K562 (cell line): ENCODE results near the gene ASS1. TPM values are rescaled to one million over a fixed set of nuclear protein-coding genes. Genes with fewer than 3 reads are reported as not detected.

Experiments
- BHLHE40 ChIP-seq: IDR thresholded peaks from 2 replicates; pipeline ENCODE4 v1.6.1; 2011; ENCODE audit warnings: low read length, improper control_type of control experiment
- CBX3 ChIP-seq, 2 experiments: IDR thresholded peaks; 1 replicate in 1 of 2; 2 replicates in 1 of 2; pipeline ENCODE4 v1.6.1; 2012; ENCODE audit warnings: inconsistent platforms in 2 of 2, low read length in 2 of 2, borderline replicate concordance in 1 of 2, control low read depth in 1 of 2
- ERF ChIP-seq: fragments of 450-650 bp; formaldehyde crosslinking; IDR thresholded peaks from 2 replicates; pipeline ENCODE4 v1.4.0; 2020; ENCODE audit warnings: mild to moderate bottlenecking, mixed read lengths
- EZH2 ChIP-seq: IDR thresholded peaks from 2 replicates; pipeline ENCODE4 v1.6.1; 2012; ENCODE audit warnings: low read depth, mild to moderate bottlenecking, inconsistent platforms, low read length, borderline replicate concordance
- GATA2 ChIP-seq: sonication (generic); formaldehyde crosslinking; IDR thresholded peaks from 2 replicates; pipeline ENCODE4 v1.4.0; 2020; ENCODE audit warnings: mild to moderate bottlenecking, missing genetic modification reagents
- LARP7 ChIP-seq: fragments of 450-650 bp; IDR thresholded peaks from 2 replicates; pipeline ENCODE4 v1.6.1; 2016
- MAFG ChIP-seq: fragments of 450-650 bp; conservative IDR thresholded peaks from 2 replicates; pipeline ENCODE4 v1.6.1; 2016; ENCODE audit warnings: missing genetic modification characterization, missing compliant biosample characterization
- MCM7 ChIP-seq, 2 experiments: fragments of 450-650 bp; IDR thresholded peaks; 2 replicates each; pipeline ENCODE4 v1.6.1; 2016 to 2018
- NFXL1 ChIP-seq: fragments of 450-650 bp; formaldehyde crosslinking; IDR thresholded peaks from 2 replicates; pipeline ENCODE4 v1.4.0; 2021; ENCODE audit warnings: mild to moderate bottlenecking
- SMAD4 ChIP-seq: fragments of 250-450 bp; sonication (Bioruptor Pico); conservative IDR thresholded peaks from 2 replicates; pipeline ENCODE4 v1.8.0; 2021; ENCODE audit warnings: inconsistent platforms, mild to moderate bottlenecking, moderate library complexity
- SMARCA5 ChIP-seq: fragments of 450-650 bp; IDR thresholded peaks from 2 replicates; pipeline ENCODE4 v1.6.1; 2016
- TAF7 ChIP-seq: fragments of 450-650 bp; IDR thresholded peaks from 2 replicates; pipeline ENCODE4 v1.6.1; 2016; ENCODE audit warnings: missing genetic modification characterization, missing compliant biosample characterization
- TSC22D4 ChIP-seq: fragments of 450-650 bp; IDR thresholded peaks from 2 replicates; pipeline ENCODE4 v1.6.1; 2016; ENCODE audit warnings: missing genetic modification characterization, missing biosample characterization, control low read depth
- ZC3H11A ChIP-seq: IDR thresholded peaks from 2 replicates; pipeline ENCODE4 v1.6.1; 2012; ENCODE audit warnings: low read depth, low read length, improper control_type of control experiment
- ZNF57 ChIP-seq: fragments of 450-650 bp; formaldehyde crosslinking; IDR thresholded peaks from 2 replicates; pipeline ENCODE4 v1.4.0; 2020; ENCODE audit warnings: mild to moderate bottlenecking, moderate library complexity
- polyA plus RNA-seq, 8 experiments: library from polyadenylated mRNA; depleted of rRNA in 4 of 8; stranded (reverse) in 5 of 8; unstranded in 3 of 8; fragments of >200 nt; fragmentation: Nextera tagmentation in 2 of 8; fragmentation: Illumina TruSeq in 1 of 8; extraction: Ambion mirVana in 2 of 8; extraction: Trizol in 1 of 8; gene quantifications; 2 replicates each; pipeline versions ENCODE4 v1.2.1 to v1.2.3, GENCODE V29; 2011 to 2014; ENCODE audit warnings: inconsistent platforms in 1 of 8, missing spikeins in 1 of 8
- total RNA-seq, 7 experiments: library from RNA; depleted of rRNA in 6 of 7; stranded (reverse); fragments of >200 nt in 6 of 7; fragmentation: Illumina TruSeq in 2 of 7; extraction: Trizol in 2 of 7; gene quantifications; 2 replicates each; pipeline versions ENCODE4 v1.2.1 to v1.2.3, GENCODE V29; 2011 to 2021; ENCODE audit warnings: low replicate concordance in 1 of 7
- TF ChIP-seq, protein P1 (sequence below), 2 experiments: fragments of 450-650 bp in 1 of 2; IDR thresholded peaks; 2 replicates each; pipeline ENCODE4 v1.6.1; 2011 to 2017; ENCODE audit warnings: low read depth in 2 of 2, antibody characterized with exemption in 1 of 2, borderline replicate concordance in 1 of 2, low read length in 1 of 2, mild to moderate bottlenecking in 1 of 2, mixed read lengths in 1 of 2; ENCODE audit not compliant: control insufficient read depth in 1 of 2
- TF ChIP-seq, protein P2 (sequence below): fragments of 250-450 bp; sonication (Bioruptor Pico); IDR thresholded peaks from 2 replicates; pipeline ENCODE4 v1.5.0; 2022; ENCODE audit warnings: mild to moderate bottlenecking
- TF ChIP-seq, protein P3 (sequence below): fragments of 450-650 bp; conservative IDR thresholded peaks from 2 replicates; pipeline ENCODE4 v1.6.1; 2016; ENCODE audit warnings: missing genetic modification characterization, low read depth, mild to moderate bottlenecking, missing compliant biosample characterization, moderate library complexity
- TF ChIP-seq, protein P4 (sequence below): fragments of 250-450 bp; sonication (Bioruptor Pico); IDR thresholded peaks from 2 replicates; pipeline ENCODE4 v1.5.0; 2021
- TF ChIP-seq, protein P5 (sequence below): sonication (generic); formaldehyde crosslinking; IDR thresholded peaks from 2 replicates; pipeline ENCODE4 v1.4.0; 2020; ENCODE audit warnings: mild to moderate bottlenecking, missing genetic modification reagents

Gene ASS1
- total and polyA plus RNA-seq, 9 of the 15 experiments (the other 6 are each of a cell fraction or from before 2014, with no cell fraction given): 1.5 to 5.7 (median 3.7) TPM

DNA sequence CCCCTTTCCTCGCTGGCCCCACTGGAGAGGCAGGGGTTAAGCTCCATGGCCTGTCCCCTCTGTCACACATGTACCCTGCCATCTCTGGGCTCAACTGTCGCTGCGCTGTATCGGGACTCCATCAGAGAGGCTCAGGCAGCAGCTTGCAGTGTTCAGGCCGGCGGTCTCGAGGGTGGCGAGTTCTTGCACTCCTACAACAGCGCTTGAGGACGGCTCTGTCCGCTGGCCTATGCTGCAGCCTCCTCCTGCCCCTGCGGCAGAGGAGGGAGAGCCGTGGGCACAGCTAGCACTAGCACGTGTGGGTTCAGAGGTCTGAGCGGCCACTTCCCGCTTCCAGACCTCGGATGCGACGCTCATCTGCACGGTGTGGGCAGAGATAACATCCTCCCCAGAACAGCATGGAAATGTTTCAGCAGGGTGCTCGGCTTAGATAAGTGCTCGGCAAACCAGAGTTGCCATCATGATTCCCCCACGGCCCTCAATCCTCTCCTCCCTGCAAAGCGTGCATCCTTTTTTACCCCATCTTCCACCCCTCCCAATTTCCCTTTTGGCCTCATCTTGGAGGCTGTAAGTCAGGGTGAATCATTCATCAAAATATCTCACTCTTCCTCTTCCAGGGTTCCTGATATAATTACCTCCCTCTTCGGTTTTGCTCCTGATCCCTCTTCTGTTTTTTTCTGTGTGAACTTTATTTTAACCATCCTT is 92.7 kb downstream of the ASS1 start (continued):
- TF ChIP-seq ZC3H11A (no peak), CBX3 (IDR thresholded peaks at IDR 0.05; ENCODE audit: borderline replicate concordance in 1 of 2, low read length in 2 of 2) (peak in 1 of 2 experiments; percentile 82; a peak in 1 of 3 replicates), SMARCA5 (peak; percentile 12; the same call in 1 of the 2 replicates), LARP7 (no peak), BHLHE40 (peak; percentile 99), NFXL1 (CRISPR knock-in tag) (no peak), MAFG (tag) (no peak), ZNF57 (no peak), EZH2 (no peak), GATA2 (peak; percentile 97), SMAD4 (CRISPR knock-in tag) (peak; percentile 97), TAF7 (tag) (no peak), ERF (CRISPR knock-in tag) (peak; percentile 89; the same call in 1 of the 2 replicates), MCM7 (IDR thresholded peaks at IDR 0.05) (no peak), TSC22D4 (tag) (no peak)
- TF ChIP-seq, protein P1, sequence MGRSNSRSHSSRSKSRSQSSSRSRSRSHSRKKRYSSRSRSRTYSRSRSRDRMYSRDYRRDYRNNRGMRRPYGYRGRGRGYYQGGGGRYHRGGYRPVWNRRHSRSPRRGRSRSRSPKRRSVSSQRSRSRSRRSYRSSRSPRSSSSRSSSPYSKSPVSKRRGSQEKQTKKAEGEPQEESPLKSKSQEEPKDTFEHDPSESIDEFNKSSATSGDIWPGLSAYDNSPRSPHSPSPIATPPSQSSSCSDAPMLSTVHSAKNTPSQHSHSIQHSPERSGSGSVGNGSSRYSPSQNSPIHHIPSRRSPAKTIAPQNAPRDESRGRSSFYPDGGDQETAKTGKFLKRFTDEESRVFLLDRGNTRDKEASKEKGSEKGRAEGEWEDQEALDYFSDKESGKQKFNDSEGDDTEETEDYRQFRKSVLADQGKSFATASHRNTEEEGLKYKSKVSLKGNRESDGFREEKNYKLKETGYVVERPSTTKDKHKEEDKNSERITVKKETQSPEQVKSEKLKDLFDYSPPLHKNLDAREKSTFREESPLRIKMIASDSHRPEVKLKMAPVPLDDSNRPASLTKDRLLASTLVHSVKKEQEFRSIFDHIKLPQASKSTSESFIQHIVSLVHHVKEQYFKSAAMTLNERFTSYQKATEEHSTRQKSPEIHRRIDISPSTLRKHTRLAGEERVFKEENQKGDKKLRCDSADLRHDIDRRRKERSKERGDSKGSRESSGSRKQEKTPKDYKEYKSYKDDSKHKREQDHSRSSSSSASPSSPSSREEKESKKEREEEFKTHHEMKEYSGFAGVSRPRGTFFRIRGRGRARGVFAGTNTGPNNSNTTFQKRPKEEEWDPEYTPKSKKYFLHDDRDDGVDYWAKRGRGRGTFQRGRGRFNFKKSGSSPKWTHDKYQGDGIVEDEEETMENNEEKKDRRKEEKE (IDR thresholded peaks at IDR 0.05; ENCODE audit: borderline replicate concordance in 1 of 2, control insufficient read depth in 1 of 2, low read depth in 2 of 2, low read length in 1 of 2): 0 out of 4 replicates have a peak, but pooled peaks of 1 of the 2 experiments have one; percentile 31
- TF ChIP-seq, protein P2, sequence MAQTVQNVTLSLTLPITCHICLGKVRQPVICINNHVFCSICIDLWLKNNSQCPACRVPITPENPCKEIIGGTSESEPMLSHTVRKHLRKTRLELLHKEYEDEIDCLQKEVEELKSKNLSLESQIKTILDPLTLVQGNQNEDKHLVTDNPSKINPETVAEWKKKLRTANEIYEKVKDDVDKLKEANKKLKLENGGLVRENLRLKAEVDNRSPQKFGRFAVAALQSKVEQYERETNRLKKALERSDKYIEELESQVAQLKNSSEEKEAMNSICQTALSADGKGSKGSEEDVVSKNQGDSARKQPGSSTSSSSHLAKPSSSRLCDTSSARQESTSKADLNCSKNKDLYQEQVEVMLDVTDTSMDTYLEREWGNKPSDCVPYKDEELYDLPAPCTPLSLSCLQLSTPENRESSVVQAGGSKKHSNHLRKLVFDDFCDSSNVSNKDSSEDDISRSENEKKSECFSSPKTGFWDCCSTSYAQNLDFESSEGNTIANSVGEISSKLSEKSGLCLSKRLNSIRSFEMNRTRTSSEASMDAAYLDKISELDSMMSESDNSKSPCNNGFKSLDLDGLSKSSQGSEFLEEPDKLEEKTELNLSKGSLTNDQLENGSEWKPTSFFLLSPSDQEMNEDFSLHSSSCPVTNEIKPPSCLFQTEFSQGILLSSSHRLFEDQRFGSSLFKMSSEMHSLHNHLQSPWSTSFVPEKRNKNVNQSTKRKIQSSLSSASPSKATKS: no peak
- TF ChIP-seq, protein P3, sequence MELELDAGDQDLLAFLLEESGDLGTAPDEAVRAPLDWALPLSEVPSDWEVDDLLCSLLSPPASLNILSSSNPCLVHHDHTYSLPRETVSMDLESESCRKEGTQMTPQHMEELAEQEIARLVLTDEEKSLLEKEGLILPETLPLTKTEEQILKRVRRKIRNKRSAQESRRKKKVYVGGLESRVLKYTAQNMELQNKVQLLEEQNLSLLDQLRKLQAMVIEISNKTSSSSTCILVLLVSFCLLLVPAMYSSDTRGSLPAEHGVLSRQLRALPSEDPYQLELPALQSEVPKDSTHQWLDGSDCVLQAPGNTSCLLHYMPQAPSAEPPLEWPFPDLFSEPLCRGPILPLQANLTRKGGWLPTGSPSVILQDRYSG (tag): peak; percentile 77
- TF ChIP-seq, protein P4, sequence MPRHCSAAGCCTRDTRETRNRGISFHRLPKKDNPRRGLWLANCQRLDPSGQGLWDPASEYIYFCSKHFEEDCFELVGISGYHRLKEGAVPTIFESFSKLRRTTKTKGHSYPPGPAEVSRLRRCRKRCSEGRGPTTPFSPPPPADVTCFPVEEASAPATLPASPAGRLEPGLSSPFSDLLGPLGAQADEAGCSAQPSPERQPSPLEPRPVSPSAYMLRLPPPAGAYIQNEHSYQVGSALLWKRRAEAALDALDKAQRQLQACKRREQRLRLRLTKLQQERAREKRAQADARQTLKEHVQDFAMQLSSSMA: no peak
- TF ChIP-seq, protein P5, sequence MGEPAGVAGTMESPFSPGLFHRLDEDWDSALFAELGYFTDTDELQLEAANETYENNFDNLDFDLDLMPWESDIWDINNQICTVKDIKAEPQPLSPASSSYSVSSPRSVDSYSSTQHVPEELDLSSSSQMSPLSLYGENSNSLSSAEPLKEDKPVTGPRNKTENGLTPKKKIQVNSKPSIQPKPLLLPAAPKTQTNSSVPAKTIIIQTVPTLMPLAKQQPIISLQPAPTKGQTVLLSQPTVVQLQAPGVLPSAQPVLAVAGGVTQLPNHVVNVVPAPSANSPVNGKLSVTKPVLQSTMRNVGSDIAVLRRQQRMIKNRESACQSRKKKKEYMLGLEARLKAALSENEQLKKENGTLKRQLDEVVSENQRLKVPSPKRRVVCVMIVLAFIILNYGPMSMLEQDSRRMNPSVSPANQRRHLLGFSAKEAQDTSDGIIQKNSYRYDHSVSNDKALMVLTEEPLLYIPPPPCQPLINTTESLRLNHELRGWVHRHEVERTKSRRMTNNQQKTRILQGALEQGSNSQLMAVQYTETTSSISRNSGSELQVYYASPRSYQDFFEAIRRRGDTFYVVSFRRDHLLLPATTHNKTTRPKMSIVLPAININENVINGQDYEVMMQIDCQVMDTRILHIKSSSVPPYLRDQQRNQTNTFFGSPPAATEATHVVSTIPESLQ (CRISPR knock-in tag): no peak
